GM18867 (cell line): Measurements from ENCODE around the gene EEPD1.
A peak's percentile ranks its signal among the peaks of the same experiment; 100 is the strongest.

Source experiments
- ATAC-seq: cut with Tn5 transposase; IDR thresholded peaks from one replicate; pipeline ENCODE4 v1.9.1; 2021; ENCODE audit warnings: mild to moderate bottlenecking, moderate library complexity; ENCODE audit not compliant: unreplicated experiment

The EEPD1 gene

GRCh38 chr7:36188906-36189305, 35.9 kb downstream of the EEPD1 start:
- no peak for ATAC-seq

GRCh38 chr7:36190447-36191291, 37.6 kb downstream of the EEPD1 start:
- no peak for ATAC-seq

GRCh38 chr7:36191292-36191920, 38.4 kb downstream of the EEPD1 start:
- ATAC-seq: peak; percentile 29

GRCh38 chr7:36192053-36192824, 39.2 kb downstream of the EEPD1 start:
- peak; percentile 66 for ATAC-seq

- no peak for ATAC-seq
Observed at GRCh38 chr7:36192877-36193276, 39.8 kb downstream of the EEPD1 start.

- ATAC-seq: no peak
Observed at GRCh38 chr7:36198854-36199266, 45.8 kb downstream of the EEPD1 start.

GRCh38 chr7:36199329-36199728, 46.3 kb downstream of the EEPD1 start:
- ATAC-seq: no peak

GRCh38 chr7:36201122-36201723, 48.2 kb downstream of the EEPD1 start:
- no peak for ATAC-seq

- no peak for ATAC-seq
Observed at GRCh38 chr7:36202398-36202797, 49.3 kb downstream of the EEPD1 start.

- no peak for ATAC-seq
Observed at GRCh38 chr7:36203071-36203790, 50.2 kb downstream of the EEPD1 start.

- no peak for ATAC-seq
Observed at GRCh38 chr7:36204044-36204663, 51.1 kb downstream of the EEPD1 start.

- ATAC-seq: no peak
Observed at GRCh38 chr7:36204929-36205635, 52.0 kb downstream of the EEPD1 start.

GRCh38 chr7:36205803-36206202, 52.7 kb downstream of the EEPD1 start:
- ATAC-seq: no peak

- no peak for ATAC-seq
Observed at GRCh38 chr7:36207451-36208291, 54.6 kb downstream of the EEPD1 start.

- no peak for ATAC-seq
Observed at GRCh38 chr7:36208426-36208825, 55.4 kb downstream of the EEPD1 start.

- ATAC-seq: no peak
Observed at GRCh38 chr7:36208997-36209813, 56.2 kb downstream of the EEPD1 start.

GRCh38 chr7:36209814-36210183, 56.7 kb downstream of the EEPD1 start:
- no peak for ATAC-seq
